Stimulated activated CD8-positive, alpha-beta memory T cell treated with anti-CD3 and anti-CD28 coated beads, Interleukin-7, amount 100 ng/mL, for 1 hour (primary cell): ENCODE results near the gene NEAT1.
"Not testable (repeated sequence)": the region's sequence is repeated elsewhere in the genome, so short reads cannot be mapped to it uniquely, and the experiment has no call there.

Experiments
- DNase-seq, 2 donors: peaks; one replicate each; pipeline ENCODE4 v3.0.0-alpha.2; 2020; ENCODE audit warnings: low read depth in 2 of 2

Gene NEAT1

DNA sequence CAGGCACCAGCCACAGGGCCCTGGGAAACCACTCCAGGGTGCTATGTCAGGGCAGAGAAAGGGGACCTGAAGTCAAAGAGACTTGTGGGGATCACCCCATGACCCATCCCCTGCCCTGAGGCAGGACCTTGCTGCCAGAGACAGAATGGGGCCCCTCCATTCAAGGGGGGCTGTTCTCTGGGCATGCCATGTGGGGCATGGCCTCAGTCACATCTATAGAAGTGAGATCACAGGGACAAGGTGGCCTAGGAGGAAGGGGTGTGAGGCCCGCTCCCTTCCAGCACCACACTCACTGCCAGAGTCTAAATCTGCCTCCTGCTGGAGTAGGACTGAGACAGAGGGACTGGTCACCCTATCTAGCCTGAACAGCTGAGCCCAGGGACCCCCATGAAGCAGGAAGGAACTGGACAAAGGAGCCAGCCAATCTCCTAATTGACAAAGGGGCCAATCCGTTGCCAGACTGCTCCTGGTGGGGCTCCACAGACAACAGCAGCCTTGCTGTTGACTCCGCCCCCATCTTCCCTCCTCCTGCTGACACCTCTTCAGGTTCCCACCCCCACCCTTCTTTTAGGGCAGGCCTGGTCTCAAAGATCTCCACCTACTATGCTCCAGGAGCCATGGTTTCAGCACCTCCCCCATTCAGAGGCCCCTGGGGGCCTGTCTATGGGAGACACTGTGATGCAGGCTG is 26.0 kb downstream of the NEAT1 start:
- no peak for DNase-seq

DNA sequence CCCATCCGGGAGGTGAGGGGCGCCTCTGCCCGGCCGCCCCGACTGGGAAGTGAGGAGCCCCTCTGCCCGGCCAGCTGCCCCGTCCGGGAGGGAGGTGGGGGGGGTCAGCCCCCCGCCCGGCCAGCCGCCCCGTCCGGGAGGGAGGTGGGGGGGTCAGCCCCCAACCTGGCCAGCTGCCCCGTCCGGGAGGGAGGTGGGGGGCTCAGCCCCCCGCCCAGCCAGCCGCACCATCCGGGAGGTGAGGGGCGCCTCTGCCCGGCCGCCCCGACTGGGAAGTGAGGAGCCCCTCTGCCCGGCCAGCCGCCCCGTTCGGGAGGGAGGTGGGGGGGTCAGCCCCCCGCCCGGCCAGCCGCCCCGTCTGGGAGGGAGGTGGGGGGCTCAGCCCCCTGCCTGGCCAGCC is 28.7 kb downstream of the NEAT1 start:
- not testable (repeated sequence) for DNase-seq

DNA sequence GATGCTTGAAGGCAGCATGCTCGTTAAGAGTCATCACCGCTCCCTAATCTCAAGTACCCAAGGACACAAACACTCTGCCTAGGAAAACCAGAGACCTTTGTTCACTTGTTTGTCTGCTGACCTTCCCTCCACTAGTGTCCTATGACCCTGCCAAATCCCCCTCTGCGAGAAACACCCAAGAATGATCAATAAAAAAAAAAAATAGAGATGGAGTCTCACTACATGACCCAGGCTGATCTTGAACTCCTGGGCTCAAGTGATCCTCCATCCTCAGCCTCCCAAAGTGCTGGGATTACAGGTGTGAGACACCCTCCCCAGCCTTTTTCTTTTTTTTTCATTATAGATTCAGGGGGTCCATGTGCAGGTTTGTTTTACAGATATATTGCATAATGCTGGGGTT is 29.7 kb downstream of the NEAT1 start:
- not testable (repeated sequence) for DNase-seq

DNA sequence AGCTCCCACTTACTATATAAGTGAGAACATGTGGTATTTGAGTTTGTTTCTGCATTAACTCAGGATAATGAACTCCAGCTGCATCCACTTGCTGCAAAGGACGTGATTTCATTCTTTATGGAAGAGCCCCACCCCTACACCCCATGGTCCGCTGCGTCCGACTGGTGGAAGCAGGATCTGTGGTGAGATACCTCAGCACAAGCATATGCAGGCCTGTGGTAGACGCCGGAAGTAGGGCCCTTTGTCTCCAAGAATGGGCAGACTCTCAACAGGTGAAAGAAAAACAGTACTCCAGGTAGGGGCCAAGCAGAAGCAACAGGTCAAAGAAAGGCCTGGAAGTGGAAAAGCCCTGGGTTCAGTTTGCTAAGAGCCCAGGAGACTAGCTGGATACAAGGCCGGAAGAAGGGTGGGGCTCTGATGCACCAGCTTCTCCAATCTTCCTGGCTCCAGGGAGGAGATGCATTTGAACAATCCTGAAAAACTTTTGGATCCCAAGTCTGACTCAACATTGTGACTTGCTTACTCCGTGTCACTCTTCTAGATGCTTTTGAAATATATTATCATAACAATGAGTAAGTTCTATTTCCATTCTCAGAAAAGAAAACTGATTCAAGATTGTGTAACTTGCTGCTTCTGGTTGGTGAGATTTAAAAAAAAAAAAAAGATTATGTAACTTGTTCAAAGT is 30.4 kb downstream of the NEAT1 start:
- DNase-seq: no peak

DNA sequence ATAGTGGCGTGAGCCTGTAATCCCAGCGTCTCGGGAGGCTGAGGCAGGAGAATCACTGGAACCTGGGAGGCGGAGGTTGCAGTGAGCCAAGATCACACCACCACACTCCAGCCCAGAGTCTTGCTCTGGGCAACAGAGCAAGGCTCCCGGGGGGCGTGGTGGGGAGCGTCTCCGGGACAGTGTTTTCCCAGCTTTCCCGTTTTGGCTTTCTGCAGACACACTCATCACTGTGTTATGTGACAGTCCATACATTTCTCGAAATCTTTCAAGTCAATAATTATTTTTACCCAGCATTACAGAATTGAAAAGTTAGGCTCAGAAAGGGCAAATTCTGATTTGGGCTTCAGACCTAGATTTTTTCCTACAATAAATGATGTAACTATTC is 31.7 kb downstream of the NEAT1 start:
- DNase-seq: no peak

DNA sequence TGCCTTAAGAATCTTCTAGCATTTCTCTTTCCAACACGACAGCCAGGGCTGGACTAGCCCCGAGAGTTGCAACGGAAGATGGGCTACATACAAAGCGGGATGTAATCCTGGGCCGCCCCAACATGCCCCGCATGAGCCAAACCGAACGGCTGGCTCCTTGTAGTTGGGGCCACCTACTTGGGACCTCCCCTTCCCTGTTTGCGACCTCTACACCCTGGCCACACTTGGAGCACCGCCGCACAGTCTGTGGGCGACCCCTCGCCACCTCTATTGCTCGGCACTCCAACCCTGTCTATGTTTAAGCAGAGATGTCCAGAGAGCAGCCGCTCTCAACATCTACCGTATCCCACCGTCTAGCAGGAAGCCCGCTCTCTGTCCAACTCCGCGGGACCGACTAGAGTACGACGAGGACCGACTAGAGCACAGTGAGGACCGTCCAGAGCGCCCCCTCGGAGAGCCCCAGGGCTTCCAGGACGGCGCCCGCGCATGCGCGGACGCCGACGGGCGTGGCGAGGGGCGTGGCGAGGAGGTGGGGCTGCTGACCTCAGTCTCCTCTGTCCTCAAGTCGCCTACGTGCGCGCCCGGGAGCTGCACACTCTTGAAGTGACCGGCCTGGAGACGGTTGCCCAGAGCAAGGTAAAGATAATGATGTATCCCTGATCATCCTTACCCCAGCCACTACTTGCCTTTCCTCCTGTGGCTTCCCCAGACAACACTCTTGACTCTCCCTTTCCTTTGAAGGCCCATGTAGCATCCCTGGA is 32.3 kb downstream of the NEAT1 start:
- DNase-seq: peak; percentile 70 to 76

DNA sequence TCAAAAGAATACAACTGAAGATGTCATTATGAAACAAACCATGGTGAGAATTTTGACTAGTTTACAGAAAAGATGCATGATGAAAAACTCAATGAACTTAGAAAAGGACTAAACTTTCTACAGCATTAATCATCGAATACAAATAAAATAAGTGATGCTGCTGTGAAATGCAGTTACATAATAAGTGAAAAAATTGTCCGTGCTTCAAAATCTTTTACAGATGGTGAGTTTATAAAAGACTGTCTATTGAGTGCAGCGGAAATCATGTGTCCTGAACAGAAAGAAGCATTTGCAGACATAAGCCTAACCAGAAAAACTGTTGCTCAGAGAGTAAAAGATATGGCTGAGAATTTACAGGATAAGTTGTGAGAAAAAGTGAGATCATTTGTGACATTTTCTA is 33.8 kb downstream of the NEAT1 start:
- DNase-seq: no peak

DNA sequence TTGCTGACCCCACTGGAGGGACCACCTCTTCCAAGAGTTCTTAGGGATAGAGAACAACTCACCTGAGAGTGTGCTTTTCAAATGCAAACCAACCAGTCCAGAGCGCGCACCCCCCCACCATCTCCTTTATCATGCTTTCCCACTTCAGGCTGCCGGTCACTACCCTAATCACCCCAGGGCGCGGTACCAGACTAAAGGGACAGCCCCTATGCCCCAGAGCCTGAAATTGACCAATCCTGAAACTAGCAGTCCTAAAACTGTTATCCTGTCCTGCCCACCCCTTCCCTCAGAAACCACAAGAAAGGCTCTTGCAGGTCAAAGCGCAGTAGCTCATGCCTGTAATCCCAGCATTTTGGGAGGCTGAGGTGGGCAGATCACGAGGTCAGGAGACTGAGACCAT is 37.0 kb downstream of the NEAT1 start:
- DNase-seq: no peak

DNA sequence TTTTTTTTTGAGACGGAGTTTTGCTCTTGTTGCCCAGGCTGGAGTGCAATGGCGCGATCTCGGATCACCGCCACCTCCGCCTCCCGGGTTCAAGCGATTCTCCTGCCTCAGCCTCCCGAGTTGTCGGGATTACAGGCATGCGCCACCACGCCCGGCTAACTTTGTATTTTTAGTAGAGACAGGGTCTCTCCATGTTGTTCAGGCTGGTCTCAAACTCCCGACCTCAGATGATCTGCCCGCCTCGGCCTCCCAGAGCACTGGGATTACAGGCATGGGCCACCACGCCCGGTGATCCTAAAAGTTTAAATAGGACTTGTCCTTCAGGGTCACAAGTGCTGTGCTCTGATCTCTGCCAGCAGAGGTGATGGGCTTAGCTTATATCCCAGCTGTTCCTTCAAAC is 42.9 kb downstream of the NEAT1 start:
- not testable (repeated sequence) for DNase-seq

DNA sequence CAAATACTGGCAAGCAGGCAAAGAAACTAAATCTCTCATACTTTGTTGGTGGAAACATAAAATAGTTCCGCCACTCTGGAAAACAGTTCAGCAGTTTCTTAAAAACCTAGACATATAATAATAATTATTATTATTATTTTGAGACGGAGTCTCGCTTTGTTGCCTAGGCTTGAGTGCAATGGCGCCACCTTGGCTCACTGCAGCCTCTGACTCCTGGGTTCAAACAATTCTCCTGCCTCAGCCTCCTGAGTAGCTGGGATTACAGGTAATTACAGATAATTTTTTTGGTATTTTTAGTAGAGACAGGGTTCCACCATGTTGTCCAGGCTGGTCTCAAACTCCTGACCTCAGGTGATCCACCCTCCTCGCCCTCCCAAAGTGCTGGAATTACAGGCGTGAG is 44.7 kb downstream of the NEAT1 start:
- DNase-seq: not testable (repeated sequence)

DNA sequence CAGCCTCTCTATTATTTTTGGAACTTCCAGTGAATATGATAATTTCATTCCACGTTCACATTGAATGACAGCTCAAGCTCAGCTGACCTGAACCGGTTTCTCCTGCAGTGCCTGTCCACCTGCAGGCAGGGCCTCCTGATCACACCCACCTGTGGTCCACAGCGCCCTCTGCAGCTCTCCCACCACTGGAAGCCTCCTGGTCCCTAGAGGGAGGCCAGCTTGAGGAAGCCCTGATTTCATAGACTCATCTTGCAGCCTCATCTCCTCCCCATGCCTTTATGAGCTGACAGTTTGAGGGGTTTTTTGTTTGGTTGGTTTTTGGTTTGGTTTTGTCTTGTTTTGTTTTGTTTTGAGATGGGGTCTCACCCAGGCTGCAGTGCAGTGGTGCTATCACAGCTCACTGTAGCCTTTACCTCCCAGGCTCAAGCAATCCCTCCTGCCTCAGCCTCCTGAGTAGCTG is 46.3 kb downstream of the NEAT1 start:
- DNase-seq: no peak

DNA sequence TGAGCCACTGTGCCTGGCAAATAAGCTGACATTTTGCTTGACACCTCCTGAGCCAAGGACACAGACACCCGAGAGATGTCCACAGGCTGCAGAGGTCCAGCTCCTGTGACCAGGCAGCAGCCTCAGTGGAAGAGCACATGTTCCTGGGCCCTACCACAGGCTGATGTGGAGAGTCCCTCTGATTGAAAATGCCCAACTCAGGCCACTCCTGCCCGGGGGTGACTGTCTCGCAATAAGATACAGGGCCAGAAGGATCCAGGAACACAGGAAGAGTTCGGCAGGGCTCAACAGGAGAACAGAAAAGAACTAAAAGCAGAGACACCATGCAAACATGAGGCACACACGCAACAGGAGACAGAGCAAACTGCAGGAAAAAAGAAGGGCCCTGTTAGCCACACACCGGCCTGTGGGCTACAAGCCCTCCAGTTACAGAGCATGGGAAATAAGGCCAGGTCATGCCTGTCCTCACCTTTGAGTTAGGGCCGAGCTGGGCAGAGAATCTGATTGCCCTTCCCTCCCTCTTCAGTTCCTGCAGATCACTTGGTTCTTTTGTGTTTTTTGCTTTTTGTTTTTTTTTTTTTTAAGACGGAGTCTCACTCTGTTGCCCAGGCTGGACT is 47.9 kb downstream of the NEAT1 start:
- no peak for DNase-seq

DNA sequence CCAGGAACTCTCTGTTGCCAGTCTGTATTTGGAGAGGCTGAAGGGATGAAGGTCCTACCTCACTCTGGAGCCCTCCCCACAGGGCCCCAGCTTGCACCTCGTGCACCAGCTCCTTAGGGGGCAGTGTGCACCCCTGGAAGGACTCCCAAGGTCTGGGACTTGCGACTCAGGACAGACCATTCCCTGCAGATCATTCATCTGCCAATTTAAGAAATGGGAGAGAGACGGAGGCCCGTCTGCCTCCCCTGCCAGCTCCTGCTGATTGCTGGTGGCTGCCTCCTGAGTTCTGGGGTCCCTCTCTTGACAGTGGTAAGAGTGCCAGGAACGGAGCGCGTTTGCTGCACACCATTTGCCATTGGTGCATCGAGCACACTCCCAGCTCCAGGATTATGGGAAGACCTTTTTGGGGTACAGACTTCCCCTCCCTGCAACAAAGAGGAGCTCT is 48.9 kb downstream of the NEAT1 start:
- DNase-seq: no peak

DNA sequence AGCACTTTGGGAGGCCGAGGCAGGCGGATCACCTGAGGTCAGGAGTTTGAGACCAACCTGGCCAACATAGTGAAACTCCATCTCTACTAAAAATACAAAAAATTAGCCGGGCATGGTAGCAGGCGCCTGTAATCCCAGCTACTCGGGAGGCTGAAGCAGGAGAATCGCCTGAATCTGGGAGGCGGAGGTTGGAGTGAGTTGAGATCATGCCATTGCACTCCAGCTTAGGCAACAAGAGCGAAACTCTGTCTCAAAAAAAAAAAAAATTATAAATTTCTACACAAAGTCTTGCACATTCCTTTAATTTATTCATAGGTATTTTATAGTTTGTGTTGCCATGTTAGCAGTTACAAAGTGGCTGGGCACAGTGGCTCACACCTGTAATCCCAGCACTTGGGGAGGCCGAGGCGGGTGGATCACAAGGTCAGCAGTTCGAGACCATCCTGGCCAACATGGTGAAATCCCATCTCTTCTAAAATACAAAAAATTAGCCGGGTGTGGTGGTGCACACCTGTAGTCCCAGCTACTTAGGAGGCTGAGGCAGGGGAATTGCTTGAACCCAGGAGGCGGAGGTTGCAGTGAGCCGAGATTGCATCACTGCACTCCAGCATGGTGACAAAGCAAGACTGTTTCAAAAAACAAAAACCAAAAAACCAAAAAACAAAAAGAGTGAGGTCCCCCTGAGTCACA is 50.1 kb downstream of the NEAT1 start:
- DNase-seq: not testable (repeated sequence)

DNA sequence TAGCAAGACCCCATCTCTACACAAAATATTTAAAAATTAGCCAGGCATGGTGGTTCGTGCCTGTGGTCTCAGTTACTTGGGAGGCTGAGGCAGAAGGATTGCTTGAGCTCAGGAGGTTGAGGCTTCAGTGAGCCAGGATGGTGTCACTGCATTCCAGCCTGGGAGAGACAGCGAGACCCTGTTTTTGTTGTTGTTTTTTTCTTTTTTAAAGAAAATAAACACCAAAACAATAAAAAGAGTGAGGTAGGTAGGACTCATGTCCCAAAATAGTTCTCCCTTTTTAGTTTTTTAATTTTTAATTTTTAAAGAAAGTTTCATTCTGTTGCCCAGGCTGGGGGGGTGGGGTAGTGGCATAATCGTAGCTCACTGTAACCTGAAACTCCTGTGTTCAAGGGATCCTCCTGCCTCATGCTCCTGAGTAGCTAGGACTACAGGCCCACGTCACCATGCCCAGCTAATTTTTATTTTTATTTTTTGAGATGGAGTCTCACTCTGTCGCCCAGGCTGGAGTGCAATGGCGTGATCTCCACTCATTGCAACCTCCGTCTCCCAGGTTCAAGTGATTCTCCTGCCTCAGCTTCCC is 50.8 kb downstream of the NEAT1 start:
- DNase-seq: no peak

DNA sequence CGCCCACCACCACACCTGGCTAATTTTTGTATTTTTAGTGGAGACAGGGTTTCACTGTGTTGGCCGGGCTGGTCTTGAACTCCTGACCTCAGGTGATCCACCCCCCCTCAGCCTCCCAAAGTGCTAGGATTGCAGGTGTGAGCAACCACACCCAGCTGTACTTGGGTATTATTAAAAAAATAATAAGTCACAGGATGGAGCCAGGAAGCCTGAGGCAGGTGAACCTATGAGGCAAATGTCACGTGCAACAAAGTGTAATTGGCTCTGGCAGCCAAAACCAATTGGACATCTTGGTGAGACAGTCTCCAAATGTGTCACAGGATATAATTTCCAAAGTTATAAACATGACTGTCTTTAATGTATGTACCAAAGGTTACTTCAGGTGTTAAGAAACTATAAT is 52.3 kb downstream of the NEAT1 start:
- no peak for DNase-seq

DNA sequence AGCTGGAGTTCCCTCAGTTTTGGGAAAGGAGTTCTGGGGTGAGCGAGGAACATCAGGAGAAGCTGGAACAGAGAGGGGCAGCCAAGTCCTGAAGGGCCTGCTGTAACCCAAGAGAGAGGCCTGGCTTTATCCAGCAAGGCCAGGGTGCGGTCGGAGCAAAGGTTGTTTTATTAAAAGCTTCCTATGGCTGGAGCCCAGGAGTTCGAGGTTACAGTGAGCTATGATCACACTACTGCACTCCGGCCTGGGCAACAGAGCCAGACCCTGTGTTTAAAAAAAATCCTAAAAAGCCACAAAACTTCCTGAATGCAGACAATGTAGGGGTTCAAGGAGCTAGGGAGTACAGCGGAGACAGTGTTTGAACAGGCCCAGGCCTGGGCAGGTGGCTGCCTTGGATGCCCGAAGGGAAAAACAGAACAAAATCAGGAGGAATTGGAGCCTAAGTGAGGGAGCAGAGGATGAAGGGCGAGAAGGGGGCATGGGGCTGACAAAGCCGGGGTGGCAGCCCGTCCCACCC is 54.1 kb downstream of the NEAT1 start:
- DNase-seq: no peak

DNA sequence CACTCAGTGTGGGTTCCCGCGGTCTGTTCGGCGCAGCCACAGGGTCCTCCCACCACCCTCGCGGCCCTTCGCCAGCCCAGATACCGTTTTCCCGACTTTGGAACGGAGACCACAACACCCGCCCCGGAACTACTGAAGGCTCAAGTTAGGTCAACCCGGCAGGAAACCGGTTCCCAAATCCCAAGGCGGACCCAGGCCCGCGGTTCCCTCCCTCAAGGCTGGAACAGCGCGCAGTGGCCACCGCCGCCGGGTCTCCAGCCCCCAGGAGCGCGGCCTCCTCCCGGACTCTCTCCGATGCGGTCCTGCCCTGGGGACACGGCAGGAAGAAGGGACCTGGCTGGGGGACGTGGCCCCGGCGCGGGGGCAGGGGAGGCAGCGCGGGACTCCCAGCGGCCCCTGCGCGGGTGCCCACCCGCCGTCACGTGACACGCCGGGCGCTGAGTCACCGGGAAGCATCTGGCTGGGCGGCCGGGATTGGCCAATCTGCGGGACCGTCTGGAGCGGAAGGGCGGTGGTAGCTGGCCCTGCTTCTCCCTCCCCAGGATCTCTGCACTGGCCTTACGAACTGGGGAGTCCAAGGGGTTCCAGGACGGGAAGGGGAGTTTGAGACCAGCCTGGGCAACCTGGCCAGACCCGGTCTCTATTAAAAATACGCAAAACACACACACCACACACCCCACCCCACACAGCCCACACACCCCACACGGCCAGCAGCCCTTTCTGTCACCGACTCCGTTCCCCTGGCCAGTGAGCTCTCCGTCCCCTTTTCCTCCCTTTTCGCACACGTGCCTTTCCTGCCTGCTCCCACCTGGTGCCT is 54.8 kb downstream of the NEAT1 start:
- DNase-seq: peak; percentile 84 to 85

DNA sequence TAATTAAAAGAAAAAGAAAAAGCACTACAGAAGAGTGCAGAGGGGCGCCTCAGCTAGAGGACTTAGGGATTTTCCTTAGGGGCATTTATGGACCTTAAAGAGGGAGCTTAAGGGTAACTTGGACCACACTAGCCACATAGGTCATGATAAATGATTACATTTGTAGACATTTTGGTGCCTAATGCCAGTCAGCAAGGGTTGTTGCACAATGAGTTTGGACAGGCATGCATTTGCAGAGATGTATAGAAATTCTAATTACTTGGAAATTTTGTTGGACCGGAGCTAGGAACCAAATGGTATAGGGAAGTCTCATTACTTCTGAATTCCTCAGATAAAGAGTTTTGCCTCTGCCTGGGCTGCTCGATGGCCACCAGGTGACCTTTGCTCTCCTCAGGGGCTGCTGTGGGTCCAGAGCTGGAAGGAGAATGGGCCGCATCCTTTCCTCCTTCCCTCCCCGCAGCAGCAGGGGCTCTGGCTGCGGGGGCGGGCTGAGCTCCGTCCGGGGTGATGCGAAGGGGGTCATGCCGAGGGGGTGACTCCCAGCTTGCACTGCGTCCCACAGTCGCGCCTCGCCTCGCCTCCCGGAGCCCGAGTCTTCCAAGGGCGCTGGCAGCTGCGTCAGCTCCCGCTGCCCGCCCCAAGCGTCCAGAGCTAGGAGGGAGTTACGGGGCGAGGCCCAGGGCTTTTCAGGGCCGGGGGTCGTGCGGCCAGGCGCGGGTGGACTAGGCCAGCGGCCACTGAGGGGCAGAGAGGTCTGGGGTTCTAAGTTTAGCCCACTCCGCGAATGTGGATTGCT is 56.0 kb downstream of the NEAT1 start:
- DNase-seq: no peak
